Astrocyte of the hippocampus (primary cell): ENCODE results near the gene JMJD1C.
"Not testable (repeated sequence)": the region's sequence is repeated elsewhere in the genome, so short reads cannot be mapped to it uniquely, and the experiment has no call there.

Experiments
- DNase-seq: peaks from one replicate; pipeline ENCODE4 v3.0.0; 2011; ENCODE audit warnings: low read depth, low spot score

Gene JMJD1C

DNA sequence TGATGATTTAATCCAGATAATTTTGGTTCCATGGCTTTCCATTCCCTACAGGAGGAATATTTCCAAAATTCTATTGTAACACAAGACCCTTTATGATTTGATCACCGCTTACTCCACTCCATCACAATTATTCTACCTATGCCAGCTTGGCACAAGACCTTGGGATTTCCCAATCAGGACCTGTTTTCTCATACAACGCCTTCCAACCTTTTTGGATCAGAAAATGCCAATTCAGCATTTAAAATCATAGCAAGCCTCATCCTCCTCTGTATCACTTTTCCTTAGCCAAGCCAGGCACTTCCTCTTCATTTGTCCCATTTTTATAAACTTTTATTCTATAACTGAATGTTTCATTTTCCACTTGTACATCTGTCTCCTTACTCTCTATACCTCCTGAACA, 100.9 kb downstream of the JMJD1C start:
- no peak for DNase-seq

DNA sequence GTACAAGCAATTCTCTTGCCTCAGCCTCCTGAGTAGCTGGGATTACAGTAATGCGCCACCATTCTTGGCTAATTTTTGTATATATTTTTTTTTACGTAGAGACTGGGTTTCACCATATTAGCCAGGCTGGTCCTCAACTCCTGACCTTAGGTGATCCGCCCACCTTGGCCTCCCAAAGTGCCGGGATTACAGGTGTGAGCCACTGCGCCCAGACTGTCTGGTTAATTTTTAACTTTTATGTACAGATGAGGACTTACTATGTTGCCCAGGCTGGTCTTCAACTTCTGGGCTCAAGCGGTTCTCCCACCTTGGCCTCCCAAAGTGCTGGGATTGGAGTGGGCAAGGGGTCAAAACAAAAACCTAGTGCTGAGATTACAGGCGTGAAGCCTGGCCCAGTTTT, 101.8 kb downstream of the JMJD1C start:
- no peak for DNase-seq

DNA sequence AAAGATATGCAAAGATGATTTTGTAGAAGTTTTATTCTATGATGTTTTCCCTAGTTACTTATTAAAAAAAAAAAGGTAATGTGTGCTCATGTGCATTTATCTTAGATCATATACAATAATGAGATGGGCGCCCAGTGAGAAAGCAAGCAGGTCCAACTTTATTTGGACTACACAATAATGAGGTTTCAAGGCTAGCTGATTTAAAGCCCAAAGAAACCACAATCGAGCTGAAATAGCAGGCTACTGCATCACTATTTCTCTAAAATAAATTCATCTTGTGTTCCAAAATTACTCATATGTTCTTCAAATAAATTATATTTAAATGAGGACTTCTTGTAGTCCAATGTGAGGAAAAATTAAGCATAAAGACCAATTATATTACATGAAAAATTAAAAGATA, 110.1 kb downstream of the JMJD1C start:
- no peak for DNase-seq

GRCh38 chr10:63352976-63353375, 112.8 kb downstream of the JMJD1C start:
- no peak for DNase-seq

- no peak for DNase-seq
These were observed 117.4 kb downstream of the JMJD1C start for GRCh38 chr10:63348245-63348850.

DNA sequence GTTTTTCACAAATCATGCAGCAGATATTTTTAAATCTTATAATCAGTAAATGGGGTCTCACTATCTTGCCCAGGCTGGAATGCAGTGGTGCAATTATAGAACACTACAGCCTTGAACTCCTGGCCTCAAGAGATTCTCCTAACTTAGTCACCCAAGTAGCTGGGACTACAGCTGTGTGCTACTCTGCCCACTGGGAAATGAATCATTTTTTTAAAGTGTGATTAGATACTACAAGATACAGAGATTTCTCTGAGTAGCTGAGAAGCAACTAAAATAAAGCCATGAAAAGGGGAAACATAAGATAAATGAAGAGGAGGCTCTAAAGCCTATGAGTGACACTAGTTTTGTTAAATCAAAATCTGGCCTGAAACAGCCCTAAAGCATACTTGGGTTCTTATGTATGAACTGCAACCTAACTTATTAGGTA, 119.7 kb downstream of the JMJD1C start:
- DNase-seq = no peak

GRCh38 chr10:63344269-63344668, 121.5 kb downstream of the JMJD1C start:
- no peak for DNase-seq

DNA sequence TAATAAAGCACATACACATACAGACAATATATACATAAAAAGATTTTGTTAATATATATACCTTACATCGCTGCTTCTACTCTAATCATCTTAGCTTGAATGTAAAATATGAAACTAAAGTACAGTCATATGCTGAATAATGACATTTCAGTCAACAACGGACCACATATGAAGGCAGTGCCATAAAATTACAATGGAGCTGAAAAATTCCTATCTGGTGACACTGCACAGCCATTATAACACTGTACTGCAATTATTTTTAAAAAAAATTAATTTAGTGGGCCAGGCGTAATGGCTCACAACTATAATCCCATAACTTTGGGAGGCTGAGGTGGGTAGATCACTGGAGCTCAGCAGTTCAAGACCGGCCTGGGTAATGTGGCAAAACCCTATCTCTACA, 122.3 kb downstream of the JMJD1C start:
- peak; percentile 40 for DNase-seq

DNA sequence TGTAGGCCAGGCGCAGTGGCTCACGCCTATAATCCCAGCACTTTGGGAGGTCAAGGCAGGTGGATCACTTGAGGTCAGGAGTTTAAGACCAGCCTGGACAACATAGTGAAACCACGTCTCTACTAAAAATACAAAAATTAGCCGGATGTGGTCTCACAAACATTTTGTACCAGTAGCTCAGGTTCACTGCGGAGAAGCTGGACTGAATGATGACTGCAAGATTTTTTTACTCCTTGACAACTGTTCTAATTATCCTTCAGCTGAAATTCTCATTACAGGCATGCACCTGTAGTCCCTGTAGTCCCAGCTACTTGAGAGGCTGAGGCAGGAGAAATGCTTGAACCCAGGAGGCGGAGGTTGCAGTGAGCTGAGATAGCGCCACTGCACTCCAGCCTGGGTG, 126.1 kb downstream of the JMJD1C start:
- not testable (repeated sequence) for DNase-seq

GRCh38 chr10:63337455-63338251, 128.1 kb downstream of the JMJD1C start:
- DNase-seq = no peak

DNA sequence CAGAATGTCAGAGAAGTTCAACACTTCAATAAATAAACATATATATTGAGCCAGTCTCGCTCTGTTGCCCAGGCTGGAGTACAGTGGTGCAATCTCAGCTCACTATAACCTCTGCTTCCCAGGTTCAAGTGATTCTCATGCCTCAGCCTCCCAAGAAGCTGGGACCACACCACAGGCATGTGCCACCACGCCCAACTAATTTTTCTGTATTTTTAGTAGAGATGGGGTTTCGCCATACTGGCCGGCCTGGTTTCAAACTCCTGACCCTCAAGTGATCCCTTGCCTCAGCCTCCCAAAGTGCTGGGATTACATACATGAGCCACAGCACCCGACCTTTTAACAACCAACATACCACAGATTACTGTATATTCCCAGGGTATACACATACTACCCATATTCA, 134.2 kb downstream of the JMJD1C start:
- DNase-seq = no peak

DNA sequence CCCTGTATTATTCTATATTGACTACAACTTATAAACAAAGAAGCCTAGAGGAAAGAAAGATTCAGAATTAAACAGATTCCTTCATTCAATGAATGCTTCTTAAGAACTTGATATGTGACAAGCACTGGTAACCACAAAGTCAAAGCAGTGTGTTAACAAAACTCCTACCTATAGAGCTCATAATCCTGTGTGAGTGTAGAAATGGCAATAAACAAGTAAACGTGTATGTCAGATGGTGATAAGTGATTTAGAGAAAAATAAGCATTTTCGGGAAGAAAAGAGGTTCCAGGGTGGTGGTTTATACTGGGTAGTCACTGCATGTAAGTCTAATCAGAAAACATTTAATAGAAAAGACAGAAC, 141.3 kb downstream of the JMJD1C start:
- no peak for DNase-seq

- no peak for DNase-seq
These were observed 141.9 kb downstream of the JMJD1C start for GRCh38 chr10:63323701-63324494.

- DNase-seq = no peak
These were observed 145.1 kb downstream of the JMJD1C start for GRCh38 chr10:63320683-63321082.

DNA sequence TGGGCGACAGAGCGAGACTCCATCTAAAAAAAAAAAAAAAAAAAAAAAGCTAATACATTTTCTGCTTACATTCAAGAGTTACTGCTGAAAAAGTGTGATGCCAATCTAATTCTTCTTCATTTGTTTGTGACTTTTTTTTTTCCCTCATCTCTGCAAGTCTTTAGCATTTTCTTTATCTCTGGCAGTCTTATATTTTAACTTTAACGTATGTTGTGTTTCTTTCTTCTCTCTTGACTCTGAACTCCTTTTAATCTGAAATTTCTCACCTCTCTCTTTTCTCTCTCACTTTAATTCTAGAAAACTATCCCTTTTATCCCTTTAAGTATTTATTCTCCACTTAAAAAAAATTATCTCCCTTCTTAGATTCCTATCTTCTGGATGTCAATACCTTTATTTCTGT, 146.5 kb downstream of the JMJD1C start:
- no peak for DNase-seq

DNA sequence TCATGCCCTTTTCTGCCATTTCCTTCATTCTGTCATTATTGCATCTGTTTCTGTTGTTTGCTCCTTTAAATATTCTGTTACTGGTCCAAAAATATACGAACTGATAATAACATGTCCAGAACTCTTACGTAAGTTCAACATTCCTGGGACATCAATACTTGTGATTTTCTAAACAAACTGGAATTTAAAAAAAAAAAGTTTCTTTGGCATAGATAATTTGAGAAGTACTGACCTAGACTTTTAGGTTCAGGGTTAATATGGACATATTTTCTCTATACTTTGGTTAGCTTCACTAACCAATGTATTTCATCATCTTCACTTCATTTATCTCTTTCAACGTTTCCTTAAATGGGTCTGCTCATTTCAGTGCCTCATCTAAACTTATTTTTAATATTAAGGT, 147.3 kb downstream of the JMJD1C start:
- DNase-seq = no peak

GRCh38 chr10:63314020-63314419, 151.8 kb downstream of the JMJD1C start:
- DNase-seq = no peak

DNA sequence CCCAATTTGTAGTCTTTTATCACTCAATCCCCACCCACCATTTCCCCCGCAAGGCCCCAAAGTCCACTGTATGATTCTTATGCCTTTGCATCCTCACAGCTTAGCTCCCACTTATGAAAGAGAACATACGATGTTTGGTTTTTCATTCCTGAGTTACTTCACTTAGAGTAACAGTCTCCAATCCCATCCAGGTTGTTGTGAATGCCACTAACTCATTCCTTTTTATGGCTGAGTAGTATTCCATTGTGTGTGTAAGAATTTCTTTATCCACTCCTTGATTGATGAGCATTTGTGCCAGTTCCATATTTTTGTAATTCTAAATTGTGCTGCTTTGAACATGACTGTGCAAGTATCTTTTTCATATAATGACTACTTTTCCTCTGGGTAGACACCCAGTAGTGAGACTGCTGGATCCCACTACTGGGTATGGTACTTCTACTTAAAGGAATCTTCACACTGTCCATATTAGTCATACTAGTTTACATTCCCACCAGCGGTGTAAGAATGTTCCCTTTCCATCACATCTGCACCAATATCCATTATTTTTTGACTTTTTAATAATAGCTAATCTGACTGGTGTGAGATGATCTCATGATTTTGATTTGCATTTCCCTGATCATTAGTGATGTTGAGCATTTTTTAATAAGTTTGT, 152.6 kb downstream of the JMJD1C start:
- DNase-seq = no peak

- DNase-seq = no peak
These were observed 157.1 kb downstream of the JMJD1C start for GRCh38 chr10:63308628-63309027.

DNA sequence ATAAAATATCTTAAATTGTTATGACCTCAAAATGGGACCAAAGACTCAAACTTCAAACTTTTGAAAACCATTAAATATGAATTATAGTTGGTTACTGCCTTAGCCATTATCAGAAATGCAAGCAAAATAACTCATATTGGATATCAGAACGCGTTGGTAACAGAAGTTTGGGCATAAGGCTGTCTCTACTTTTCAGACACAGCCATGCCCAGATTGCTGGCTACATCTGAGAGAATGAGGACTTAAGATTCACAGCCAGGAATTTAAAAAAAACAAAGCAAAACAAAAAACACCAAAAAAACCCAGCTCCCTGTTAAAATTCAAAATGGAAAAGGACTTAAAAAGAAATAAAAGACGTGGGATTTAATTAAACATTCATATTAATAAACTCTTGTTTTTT, 161.6 kb downstream of the JMJD1C start:
- DNase-seq = no peak

- DNase-seq = no peak
These were observed 165.0 kb downstream of the JMJD1C start for GRCh38 chr10:63300801-63301200.

- no peak for DNase-seq
These were observed 167.8 kb downstream of the JMJD1C start for GRCh38 chr10:63297941-63298340.
